ENCODE results near the gene SPAG6.
A peak's percentile ranks its signal among the peaks of the same experiment; 100 is the strongest.
"Not testable (repeated sequence)": the region's sequence is repeated elsewhere in the genome, so short reads cannot be mapped to it uniquely, and the experiment has no call there.

Gene SPAG6

GRCh38 chr10:22342421-22342820 is 2.9 kb upstream of the SPAG6 start:
- no peak for DNase-seq

GRCh38 chr10:22343731-22344130 is 1.6 kb upstream of the SPAG6 start:
- DNase-seq: no peak

GRCh38 chr10:22344249-22344648 is 1.0 kb upstream of the SPAG6 start:
- no peak for DNase-seq

GRCh38 chr10:22344781-22345300 is 455 bp upstream of the SPAG6 start:
- DNase-seq: no peak

DNA sequence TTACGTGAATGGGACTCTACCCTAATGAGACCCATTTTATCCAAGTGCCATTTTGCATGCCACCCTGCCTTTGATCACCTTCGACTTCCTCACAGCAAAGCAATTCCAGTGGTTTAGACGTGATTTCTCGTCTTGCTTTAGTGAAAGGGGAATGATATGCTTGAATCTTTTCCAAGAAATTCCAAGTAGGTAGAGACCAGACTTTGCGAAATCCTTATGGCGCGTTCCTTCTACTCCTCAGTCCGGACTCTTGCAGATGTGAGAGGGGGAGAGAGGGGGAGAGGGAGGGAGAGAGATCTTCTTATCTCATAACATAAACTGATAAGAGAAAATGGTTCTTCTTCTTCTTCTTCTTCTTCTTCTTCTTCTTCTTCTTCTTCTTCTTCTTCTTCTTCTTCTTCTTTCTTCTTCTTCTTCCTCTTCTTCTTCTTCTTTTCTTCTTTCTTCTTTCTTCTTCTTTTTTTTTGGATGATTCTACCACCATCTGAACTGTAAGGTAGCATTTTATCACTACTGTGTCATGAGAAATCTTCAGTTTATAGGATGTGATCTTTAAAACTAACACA is 883 bp downstream of the SPAG6 start:
- DNase-seq: no peak

DNA sequence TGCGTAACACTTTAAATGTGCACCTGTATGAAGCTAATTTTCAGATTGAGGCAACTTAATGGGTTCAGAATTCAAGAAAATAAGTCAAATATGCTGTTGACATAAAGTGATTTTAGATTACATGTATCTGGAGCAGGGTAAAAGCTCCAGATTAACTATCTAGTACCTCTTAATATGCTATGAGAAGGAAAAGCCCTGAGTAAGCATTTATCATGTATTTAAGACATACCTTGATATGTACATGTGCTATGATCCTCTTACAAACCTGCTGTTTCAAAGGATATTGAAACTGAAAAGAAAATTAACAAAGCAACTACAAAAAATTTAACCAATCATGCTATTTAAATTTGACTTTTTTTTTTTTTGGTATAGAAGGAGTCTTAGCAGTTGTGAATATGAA is 4.5 kb downstream of the SPAG6 start:
- DNase-seq: no peak

DNA sequence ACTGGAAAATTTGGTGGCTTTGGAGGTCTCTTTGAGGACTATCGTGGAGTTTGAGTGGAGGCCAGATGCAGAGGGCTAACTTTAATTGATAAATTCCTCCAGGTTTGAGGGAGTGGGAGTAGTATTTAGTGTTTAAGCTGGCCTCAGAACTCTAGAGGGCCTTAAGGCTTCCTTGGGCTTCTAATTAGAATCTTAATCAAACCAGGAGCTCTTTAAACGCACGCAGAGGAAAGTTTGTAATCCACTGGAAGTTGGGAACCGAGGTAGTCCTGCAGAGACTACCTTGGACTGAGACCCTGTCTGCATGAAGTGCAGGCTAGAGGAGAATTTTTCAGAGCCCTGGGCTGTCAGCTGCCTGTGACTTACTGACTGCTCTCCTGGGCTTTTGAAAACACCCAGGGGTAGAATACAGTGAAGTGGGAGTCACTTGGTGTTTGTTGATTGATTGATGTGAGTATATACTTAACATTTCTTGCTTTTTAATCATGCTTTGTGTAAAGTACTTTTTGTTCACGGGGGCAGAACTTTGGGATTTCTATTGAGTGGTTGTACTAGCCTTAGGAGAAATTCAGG is 5.9 kb downstream of the SPAG6 start:
- DNase-seq: no peak

- DNase-seq: no peak
These were observed 11.1 kb downstream of the SPAG6 start for GRCh38 chr10:22356324-22356873.

DNA sequence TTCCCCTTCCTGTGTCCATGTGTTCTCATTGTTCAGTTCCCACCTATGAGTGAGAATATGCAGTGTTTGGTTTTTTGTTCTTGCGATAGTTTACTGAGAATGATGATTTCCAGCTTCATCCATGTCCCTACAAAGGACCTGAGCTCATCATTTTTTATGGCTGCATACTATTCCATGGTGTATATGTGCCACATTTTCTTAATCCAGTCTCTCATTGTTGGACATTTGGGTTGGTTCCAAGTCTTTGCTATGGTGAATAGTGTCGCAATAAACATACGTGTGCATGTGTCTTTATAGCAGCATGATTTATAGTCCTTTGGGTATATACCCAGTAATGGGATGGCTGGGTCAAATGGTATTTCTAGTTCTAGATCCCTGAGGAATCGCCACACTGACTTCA is 12.5 kb downstream of the SPAG6 start:
- not testable (repeated sequence) for DNase-seq

- no peak for DNase-seq
These were observed 18.0 kb downstream of the SPAG6 start for GRCh38 chr10:22363305-22363704.

- no peak for DNase-seq
These were observed 19.3 kb downstream of the SPAG6 start for GRCh38 chr10:22364407-22365140.

- DNase-seq: no peak
These were observed 19.9 kb downstream of the SPAG6 start for GRCh38 chr10:22365233-22365632.

GRCh38 chr10:22365644-22366434 is 20.5 kb downstream of the SPAG6 start:
- DNase-seq: no peak

- no peak for DNase-seq
These were observed 21.1 kb downstream of the SPAG6 start for GRCh38 chr10:22366435-22366703.

- DNase-seq: no peak
These were observed 21.5 kb downstream of the SPAG6 start for GRCh38 chr10:22366771-22367170.

DNA sequence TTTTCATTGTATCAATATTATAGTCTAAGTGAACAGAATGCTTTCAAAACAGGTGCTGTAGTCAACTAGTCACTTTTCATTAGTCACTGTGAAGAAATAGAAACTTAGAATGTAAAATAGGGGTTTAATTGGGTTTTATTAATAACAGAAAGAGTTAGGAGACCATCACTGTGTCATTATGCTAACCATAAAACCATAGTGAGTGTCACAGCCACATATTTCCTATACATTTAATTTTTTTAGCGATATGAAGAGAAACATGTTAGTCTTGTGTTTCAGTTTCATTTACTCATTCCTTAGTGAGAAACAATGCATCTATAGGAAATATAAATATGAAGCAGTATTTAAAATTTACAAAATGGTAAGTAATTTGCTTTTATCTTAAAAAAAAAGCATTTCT is 22.2 kb downstream of the SPAG6 start:
- no peak for DNase-seq

- DNase-seq: no peak
These were observed 23.1 kb downstream of the SPAG6 start for GRCh38 chr10:22368402-22368801.

- no peak for DNase-seq
These were observed 23.7 kb downstream of the SPAG6 start for GRCh38 chr10:22368981-22369380.

DNA sequence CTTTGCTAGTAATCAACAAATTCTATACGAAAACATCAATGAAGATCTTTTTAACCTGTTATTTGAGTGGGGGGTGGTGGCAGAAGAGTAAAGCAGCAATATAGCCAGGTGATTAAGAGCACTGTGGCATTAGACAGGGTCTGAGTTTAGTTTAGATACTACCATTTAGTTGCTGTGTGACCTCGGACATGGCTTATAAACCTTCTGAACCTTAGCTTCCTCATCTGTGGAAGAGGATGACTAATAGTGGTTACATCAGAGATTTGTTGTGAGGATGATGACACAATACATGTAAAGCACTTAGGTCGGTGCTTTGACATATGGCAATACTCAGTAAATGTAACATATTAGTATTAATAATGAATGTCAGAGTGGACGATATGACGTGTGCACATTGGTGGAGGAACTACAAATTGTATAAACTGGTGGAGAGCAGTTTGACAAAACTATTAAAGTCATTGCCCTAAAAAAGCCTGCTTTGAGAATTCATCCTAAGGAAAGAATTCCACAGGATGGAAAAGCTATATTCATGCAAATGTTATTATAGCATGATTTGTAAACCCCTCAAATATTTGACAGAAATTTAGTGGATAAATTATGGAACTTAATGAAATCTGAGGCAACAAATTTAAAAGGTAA is 24.3 kb downstream of the SPAG6 start:
- DNase-seq: peak; percentile 44

GRCh38 chr10:22370320-22370719 is 25.0 kb downstream of the SPAG6 start:
- no peak for DNase-seq

DNA sequence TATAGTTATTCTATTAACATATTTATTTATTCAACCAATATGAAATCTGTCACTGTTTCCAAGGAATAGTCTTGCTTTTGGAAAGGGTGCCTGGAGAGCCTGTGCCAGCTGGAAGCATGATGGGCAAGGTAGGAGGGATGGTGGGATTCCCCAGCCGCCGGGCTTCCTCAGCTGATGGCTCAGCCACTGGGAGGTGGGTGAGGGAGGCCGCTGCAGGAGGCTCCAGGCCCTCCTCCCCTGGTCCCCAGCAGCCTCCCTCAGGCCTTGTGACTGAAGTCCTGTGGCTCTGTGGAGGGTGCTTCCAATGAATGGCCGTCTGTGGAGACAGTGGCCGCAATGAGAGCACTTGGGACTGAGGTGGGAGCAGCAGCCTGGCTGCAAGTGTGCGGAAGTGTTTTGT is 27.0 kb downstream of the SPAG6 start:
- DNase-seq: no peak

DNA sequence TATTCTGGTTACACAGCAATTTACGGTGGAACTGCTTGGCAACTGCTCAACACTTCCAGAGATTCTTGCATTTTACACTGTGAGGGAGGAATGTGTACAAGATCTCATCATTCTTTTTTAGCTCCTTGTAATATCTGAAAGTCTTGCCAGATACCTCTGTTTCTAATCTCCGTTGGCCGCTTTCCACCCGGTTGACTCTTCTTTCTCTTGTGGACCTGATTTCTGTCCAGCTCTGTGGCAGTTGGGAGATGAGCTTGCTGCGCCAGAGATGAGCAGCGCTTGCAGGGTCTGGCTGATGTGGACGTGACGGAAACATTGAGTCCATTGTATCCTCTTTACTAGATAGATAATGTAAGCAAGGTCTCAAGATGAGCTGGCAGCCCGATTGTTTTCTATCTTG is 27.6 kb downstream of the SPAG6 start:
- no peak for DNase-seq

All from SIG-M5 (cell line).